Measurements from ENCODE around the gene IGSF11. TPM values are rescaled to one million over a fixed set of nuclear protein-coding genes. Genes with fewer than 3 reads are reported as not detected.

The IGSF11 gene
- total RNA-seq, 2 experiments from 2014 or later = 0.07 TPM; not detected in 1

GRCh38 chr3:118850687-118851086, 184.0 kb downstream of the IGSF11 start:
- no peak for ATAC-seq
- Mint-ChIP-seq H3K27ac (no peak overlapping the region), H3K4me1 (ENCODE audit: low read depth) (peaks cover 8% of the 10 kb centered on the region), H3K27me3 (no peaks in the 10 kb centered on the region), H3K4me3 (no peak overlapping the region), H3K36me3 (ENCODE audit: low read depth) (no peaks in the 10 kb centered on the region), H3K9me3 (peaks cover 5% of the 10 kb centered on the region)
- intact Hi-C loops (cut with micrococcal nuclease) = no loop called here
- TF ChIP-seq CTCF (IDR thresholded peaks at IDR 0.05) = no peak
- DNase-seq = no peak
- ChIA-PET CTCF (interaction anchor here (1.3 kb wide), 1 partner anchor 184 kb away, joined by 3 read pairs; the partner anchor contains the start of gene IGSF11), POLR2A (no interaction called here)

Other genes starting within 250 kb of the IGSF11 start
- not detected for gene TEX55, start 111.3 kb upstream of the IGSF11 start, total RNA-seq
- gene UPK1B, start 138.8 kb upstream of the IGSF11 start, total RNA-seq = not detected
- gene B4GALT4, start 206.0 kb upstream of the IGSF11 start, total RNA-seq = 10 to 100 TPM; 13.3 to 15.2 TPM

Measured in activated CD8-positive, alpha-beta T cell treated with anti-CD3 and anti-CD28 coated beads for 36 hours (primary cell).